MM.1S (cell line): Measurements from ENCODE around the gene SPINK9.

Source experiments
- DNase-seq: peaks from one replicate; pipeline ENCODE4 v3.0.0-alpha.2; 2015
- H2AFZ ChIP-seq: fragments of 300-600 bp; sonication (generic); 2 replicates; pipeline ENCODE4 v1.6.0; 2016; ENCODE audit warnings: antibody characterized with exemption, low read length
- H3F3A ChIP-seq: fragments of 300-600 bp; sonication (generic); 2 replicates; pipeline ENCODE4 v1.6.1; 2016; ENCODE audit warnings: mild to moderate bottlenecking, antibody characterized with exemption, low read length, moderate library complexity, mixed read lengths; ENCODE audit not compliant: insufficient read depth
- H3K27ac ChIP-seq: fragments of 300-600 bp; sonication (generic); 2 replicates; pipeline ENCODE4 v1.5.1; 2016; ENCODE audit warnings: mild to moderate bottlenecking, low read length
- H3K27me3 ChIP-seq: fragments of 300-600 bp; sonication (generic); replicated peaks from 2 replicates; pipeline ENCODE4 v1.6.0; 2016; ENCODE audit warnings: low read length; ENCODE audit not compliant: insufficient read depth
- H3K36me3 ChIP-seq: fragments of 300-600 bp; sonication (generic); replicated peaks from 2 replicates; pipeline ENCODE4 v1.6.1; 2016; ENCODE audit warnings: mild to moderate bottlenecking, low read length, mixed read lengths; ENCODE audit not compliant: insufficient read depth
- H3K4me1 ChIP-seq: fragments of 300-600 bp; sonication (generic); 2 replicates; pipeline ENCODE4 v1.6.1; 2016; ENCODE audit warnings: low read length, mixed read lengths
- H3K4me2 ChIP-seq: fragments of 300-600 bp; sonication (generic); 2 replicates; pipeline ENCODE4 v1.6.0; 2016; ENCODE audit warnings: low read depth, low read length
- H3K4me3 ChIP-seq: fragments of 300-600 bp; sonication (generic); 2 replicates; pipeline ENCODE4 v1.5.1; 2016; ENCODE audit warnings: low read length, mixed read lengths
- H3K79me2 ChIP-seq: fragments of 300-600 bp; sonication (generic); 2 replicates; pipeline ENCODE4 v1.6.1; 2016; ENCODE audit warnings: mixed run types, low read length, mixed read lengths
- H3K9ac ChIP-seq: fragments of 300-600 bp; sonication (generic); 2 replicates; pipeline ENCODE4 v1.6.1; 2016; ENCODE audit warnings: low read length, mixed read lengths
- H3K9me2 ChIP-seq: fragments of 300-600 bp; sonication (generic); replicated peaks from 2 replicates; pipeline ENCODE4 v1.6.1; 2016; ENCODE audit warnings: mild to moderate bottlenecking, low read length, mixed read lengths; ENCODE audit not compliant: insufficient read depth
- H3K9me3 ChIP-seq: fragments of 300-600 bp; sonication (generic); replicated peaks from 2 replicates; pipeline ENCODE4 v1.6.1; 2016; ENCODE audit warnings: mild to moderate bottlenecking, low read length, mixed read lengths; ENCODE audit not compliant: insufficient read depth
- H4K20me1 ChIP-seq: fragments of 300-600 bp; sonication (generic); 2 replicates; pipeline ENCODE4 v1.6.1; 2016; ENCODE audit warnings: mild to moderate bottlenecking, low read length, moderate library complexity, mixed read lengths; ENCODE audit not compliant: insufficient read depth
- EZH2 ChIP-seq: fragments of 300-600 bp; sonication (generic); optimal IDR thresholded peaks from 2 replicates; pipeline ENCODE3; 2017; ENCODE audit warnings: low read depth, mild to moderate bottlenecking, antibody characterized with exemption, low read length, mixed read lengths
- EZH2phosphoT487 ChIP-seq: fragments of 300-600 bp; sonication (generic); IDR thresholded peaks from 2 replicates; pipeline ENCODE4 v1.6.1; 2018; ENCODE audit warnings: antibody characterized with exemption, low read length
- TF ChIP-seq, protein P1 (sequence below): fragments of 300-600 bp; sonication (generic); IDR thresholded peaks from 2 replicates; pipeline ENCODE4 v1.5.1; 2016; ENCODE audit warnings: antibody characterized with exemption, low read length, mixed read lengths

The SPINK9 gene

GRCh38 chr5:148353634-148354033 is 18.3 kb downstream of the SPINK9 start:
- H3K9me2 ChIP-seq = no peaks in the 10 kb centered on the region
- no peak overlapping the region for H3K9ac ChIP-seq
- H3K4me1 ChIP-seq = peaks cover 8% of the 10 kb centered on the region; the same call in 1 of the 2 replicates
- H3K4me3 ChIP-seq = no peak overlapping the region
- no peak overlapping the region for H3K27ac ChIP-seq
- no peaks in the 10 kb centered on the region for H3F3A ChIP-seq
- H3K79me2 ChIP-seq = no peaks in the 10 kb centered on the region
- H3K36me3 ChIP-seq = no peaks in the 10 kb centered on the region
- no peaks in the 10 kb centered on the region for H3K27me3 ChIP-seq
- no peak overlapping the region for H3K4me2 ChIP-seq
- no peak for DNase-seq
- no peaks in the 10 kb centered on the region for H3K9me3 ChIP-seq
- H4K20me1 ChIP-seq = no peaks in the 10 kb centered on the region
- TF ChIP-seq, protein P1, sequence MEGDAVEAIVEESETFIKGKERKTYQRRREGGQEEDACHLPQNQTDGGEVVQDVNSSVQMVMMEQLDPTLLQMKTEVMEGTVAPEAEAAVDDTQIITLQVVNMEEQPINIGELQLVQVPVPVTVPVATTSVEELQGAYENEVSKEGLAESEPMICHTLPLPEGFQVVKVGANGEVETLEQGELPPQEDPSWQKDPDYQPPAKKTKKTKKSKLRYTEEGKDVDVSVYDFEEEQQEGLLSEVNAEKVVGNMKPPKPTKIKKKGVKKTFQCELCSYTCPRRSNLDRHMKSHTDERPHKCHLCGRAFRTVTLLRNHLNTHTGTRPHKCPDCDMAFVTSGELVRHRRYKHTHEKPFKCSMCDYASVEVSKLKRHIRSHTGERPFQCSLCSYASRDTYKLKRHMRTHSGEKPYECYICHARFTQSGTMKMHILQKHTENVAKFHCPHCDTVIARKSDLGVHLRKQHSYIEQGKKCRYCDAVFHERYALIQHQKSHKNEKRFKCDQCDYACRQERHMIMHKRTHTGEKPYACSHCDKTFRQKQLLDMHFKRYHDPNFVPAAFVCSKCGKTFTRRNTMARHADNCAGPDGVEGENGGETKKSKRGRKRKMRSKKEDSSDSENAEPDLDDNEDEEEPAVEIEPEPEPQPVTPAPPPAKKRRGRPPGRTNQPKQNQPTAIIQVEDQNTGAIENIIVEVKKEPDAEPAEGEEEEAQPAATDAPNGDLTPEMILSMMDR = no peak
- H2AFZ ChIP-seq = no peak overlapping the region

GRCh38 chr5:148364343-148364742 is 29.0 kb downstream of the SPINK9 start:
- H3K27me3 ChIP-seq = no peaks in the 10 kb centered on the region
- H3K4me3 ChIP-seq = no peak overlapping the region
- TF ChIP-seq EZH2 = no peak
- TF ChIP-seq, protein P1 = no peak
- TF ChIP-seq EZH2phosphoT487 = no peak
- DNase-seq = no peak
- no peak overlapping the region for H3K9ac ChIP-seq
- no peaks in the 10 kb centered on the region for H4K20me1 ChIP-seq
- H3K36me3 ChIP-seq = no peaks in the 10 kb centered on the region
- H3K9me2 ChIP-seq = no peaks in the 10 kb centered on the region
- no peaks in the 10 kb centered on the region for H3K4me1 ChIP-seq
- H2AFZ ChIP-seq = no peak overlapping the region
- no peak overlapping the region for H3K4me2 ChIP-seq
- H3K27ac ChIP-seq = no peak overlapping the region
- no peaks in the 10 kb centered on the region for H3K9me3 ChIP-seq
- no peaks in the 10 kb centered on the region for H3F3A ChIP-seq
- no peaks in the 10 kb centered on the region for H3K79me2 ChIP-seq

DNA sequence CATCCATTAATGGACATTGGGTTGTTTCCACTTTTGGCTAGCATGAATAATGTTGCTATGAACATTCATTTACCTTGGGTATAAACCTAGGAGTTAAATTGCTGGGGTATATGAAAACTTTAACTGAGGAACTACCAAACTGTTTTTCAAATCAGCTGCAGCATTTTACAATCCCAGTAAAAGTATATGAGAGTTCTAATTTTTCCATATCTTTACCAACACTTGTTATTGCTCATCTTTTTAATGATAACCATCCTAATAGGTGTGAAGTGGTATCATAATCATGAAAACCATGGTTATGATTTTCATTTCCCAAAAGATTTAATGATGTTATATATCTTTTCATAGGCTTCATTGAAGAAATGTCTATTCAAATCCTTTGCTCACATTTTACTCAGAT is 32.9 kb downstream of the SPINK9 start:
- Histone ChIP-seq H2AFZ (no peak overlapping the region), H3F3A (no peaks in the 10 kb centered on the region), H3K4me1 (no peaks in the 10 kb centered on the region), H4K20me1 (no peaks in the 10 kb centered on the region), H3K27ac (no peak overlapping the region), H3K9ac (no peak overlapping the region), H3K79me2 (no peaks in the 10 kb centered on the region), H3K36me3 (no peaks in the 10 kb centered on the region), H3K27me3 (no peaks in the 10 kb centered on the region), H3K4me3 (no peak overlapping the region), H3K9me3 (no peaks in the 10 kb centered on the region), H3K9me2 (no peaks in the 10 kb centered on the region), H3K4me2 (no peak overlapping the region)
- no peak for DNase-seq
- no peak for TF ChIP-seq EZH2phosphoT487
- TF ChIP-seq, protein P1 = no peak
- no peak for TF ChIP-seq EZH2
